ENCODE data around the gene DSN1.

The DSN1 gene

DNA sequence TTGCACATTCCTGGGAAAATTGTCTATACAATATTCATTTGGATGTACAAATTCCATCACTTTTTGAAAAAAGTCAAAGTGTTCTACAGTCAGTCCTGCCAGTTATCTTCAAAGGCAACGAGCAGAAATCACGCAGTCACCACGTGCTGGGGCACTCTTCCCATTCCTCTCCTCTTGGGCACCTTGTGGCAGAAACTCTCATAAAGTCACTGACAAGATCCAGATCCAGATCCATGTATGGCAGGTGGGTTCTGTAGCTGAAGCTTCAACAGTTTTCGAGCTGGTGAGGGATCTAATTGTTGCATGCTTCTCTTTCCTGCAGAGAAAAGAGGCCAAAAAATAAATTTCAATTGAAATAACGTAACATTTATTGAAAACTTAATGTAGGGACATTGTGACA is 21.0 kb downstream of the DSN1 start:
- no peak for FAIRE-seq

DNA sequence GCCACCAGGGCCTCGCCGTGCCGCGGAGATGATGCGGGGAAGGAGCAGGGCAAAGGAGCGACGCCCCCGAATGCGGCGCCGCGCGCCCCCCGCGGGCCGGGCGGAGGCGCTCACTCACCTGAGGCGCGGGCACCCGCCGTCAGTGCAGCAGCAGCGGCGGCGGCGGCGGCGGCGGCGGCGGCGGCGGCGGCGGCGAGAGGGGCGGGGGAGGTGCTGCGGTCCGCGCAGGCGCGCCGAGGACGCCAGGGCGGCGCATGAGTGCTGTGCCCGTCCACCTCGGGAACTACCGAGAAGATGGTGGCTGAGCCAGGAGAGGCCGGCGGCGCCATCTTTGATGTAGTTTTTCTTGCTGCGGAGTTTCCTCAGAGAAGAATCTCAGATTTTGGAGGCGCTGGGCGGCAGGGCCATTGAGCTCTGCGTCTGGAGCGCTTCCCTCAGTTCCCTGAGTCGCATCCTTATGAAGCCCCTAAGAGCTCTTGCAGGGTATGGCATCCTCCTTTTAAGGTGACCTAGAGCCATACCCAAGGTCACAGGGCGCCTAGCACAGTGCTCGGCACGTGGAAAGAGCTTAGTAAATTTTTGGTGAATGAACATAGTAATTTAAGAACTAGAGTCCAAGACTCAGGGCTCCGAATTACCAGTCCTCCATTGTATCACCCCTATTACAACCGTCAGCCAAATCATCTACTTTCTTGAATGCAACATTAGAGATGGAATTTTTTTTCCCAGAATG is 27.5 kb downstream of the DSN1 start, which contains the start of gene NDRG3:
Gene NDRG3, minus strand, starts transcription at position 164 of the 733 bp plus-strand sequence. CDS start 24,355 bp downstream, outside the sequence.
- no peak for FAIRE-seq

DNA sequence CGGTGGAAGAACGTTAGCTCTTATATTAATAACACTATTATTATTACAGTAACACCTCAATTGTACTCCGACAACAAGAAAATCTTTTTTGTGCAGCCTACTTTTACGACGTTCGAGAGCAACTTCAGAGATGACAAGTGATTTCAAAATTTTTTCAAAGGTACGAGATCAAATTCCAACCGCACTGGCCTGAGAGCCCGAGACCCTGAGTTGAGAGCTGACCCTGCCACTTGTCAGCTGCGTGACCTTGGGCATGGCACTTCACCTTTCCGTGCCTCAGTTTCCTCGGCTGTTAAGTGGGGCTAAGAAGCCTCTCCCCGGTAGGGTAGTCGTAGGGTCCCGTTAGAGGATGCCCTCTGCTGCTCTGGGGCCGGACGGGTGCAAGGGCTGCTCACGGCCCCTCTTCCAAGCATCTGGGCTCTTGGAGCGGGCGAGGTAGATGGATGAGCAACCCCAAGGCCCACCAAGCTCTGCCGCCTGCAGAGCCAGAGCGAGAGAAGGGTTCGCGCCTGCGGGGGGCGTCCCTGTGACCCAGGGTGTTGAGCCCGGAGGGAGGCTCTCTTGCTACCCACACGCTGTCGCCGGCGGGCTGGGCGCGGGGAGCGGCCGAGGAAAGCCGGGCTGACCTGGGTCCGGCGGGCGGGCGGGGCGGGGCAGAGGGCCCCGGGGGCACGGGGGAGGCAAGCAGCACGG is 28.2 kb downstream of the DSN1 start:
- no peak for FAIRE-seq

DNA sequence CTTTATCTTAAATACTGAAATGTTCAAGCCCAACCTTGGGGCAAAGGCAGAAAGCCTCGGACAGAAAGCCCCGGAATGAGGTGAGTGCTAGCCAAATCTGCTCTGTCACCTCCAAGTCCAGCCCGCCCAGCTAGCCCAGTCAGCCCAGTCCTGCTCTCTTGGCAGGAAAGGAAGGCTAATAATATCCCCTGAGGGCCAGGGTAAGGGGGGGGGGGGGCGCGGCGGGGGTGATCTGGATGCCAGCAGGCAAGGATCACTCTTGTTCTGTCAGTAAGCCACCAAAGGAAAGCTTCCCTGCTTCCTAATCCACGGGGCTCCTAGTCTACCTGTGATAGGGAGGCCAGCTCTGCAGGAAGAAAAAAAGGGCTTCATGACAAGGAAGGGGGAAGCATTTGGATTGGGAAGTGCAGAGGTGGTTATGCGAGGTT is 28.8 kb downstream of the DSN1 start:
- FAIRE-seq, result no peak

DNA sequence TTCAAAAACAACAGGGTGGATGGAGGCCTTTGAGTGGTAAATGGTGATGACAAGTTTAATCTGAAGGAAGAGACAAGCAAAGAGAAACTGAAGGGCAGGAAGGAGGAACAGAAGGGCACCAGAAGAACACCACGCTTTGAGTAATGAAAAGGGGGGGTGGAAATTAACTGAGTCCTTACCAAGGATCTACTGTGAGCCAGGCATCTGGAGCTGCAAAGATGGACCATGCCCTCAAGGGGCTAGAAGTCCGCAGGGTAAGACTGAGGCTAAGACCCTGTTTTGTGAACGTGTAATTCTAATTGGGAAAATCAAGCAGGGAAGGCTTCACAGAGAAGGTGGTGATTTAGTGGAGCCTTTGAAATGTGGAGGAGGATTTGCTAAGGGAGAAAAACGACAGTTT is 29.3 kb downstream of the DSN1 start:
- FAIRE-seq, result no peak

DNA sequence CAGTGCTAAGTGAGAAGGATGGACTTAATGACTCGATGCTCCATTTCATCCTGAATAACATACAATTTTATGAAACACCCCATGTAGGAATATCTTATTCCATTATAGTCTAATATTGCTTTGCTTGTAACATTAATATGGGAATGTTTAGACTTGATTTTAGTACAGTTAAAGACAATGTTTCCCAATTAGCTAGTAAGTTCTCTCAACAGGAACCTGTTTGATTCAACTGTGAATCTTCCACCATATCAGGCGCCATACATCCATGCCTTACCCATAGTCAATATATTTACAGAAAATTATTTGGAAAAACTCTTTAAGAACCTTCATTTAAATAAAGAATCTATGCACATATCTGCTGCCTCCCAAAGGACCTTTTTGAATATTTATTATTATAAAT is 31.0 kb downstream of the DSN1 start:
- no peak for FAIRE-seq

DNA sequence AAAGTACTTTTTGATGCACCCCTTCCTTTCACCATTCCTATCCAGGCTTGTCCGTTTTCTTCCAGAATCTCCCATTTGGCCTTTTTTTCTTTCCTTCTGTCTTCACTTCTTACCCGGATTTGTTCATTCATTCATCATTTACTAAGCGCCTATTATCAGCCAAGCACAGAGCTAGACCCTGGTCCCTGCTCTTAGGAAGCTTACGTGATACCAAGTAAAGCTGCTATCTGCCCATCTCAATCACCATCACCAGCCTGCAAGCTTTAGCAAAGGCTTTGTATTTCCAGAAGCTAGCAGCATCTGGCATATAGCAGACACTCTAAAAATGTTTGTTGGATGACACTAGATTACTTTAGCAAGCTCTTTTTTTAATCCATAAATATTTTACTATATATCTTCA is 32.5 kb downstream of the DSN1 start:
- FAIRE-seq, result no peak

DNA sequence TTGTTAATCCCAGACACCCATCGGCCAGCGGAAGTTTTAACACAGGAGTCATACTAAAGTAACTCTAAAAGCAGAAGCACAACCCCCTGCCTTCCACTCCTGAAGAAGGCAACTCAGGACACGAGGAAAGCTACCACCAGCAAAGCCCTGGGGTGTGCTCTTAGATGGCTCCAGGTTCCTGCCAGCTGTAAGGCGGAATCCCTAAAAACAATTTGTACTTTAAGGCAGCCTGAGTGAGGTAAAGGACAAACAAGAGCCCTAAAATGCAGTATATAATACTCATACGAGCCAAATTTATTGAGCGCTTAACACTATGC is 36.4 kb downstream of the DSN1 start:
- no peak for FAIRE-seq

DNA sequence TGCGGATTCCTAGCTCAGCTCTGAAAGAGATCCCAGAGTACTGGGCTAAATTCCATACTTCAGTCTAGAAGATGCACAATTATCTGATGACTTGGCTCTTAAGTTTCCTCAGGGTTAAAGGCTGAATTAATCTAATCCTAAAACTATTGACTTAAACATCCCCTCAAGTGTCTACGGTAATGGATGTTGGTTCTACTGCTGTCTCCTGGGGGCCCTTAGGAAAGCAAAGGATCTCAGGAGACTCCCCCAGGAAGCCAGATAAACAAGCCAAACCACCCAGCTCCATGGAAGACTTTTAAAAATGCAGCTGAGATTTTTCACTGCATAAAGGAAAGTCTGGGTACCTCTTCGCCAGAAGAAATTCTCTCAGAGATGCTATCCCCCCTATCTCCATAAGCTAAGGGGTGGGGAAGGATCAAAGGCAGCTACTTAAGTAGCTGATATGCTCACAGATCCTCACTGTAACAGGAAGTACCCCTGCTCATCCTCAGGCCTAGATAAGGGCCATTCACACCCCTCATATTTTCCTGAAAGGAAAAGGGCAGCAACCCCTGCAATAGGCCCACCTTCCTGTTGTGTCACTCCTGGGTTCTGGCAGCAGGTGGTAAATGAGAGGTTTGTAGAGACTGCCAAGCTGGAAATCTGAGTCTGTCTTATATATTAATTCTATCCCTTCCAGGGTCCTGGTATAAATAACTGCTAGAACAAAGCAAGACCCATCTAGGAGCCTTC is 36.9 kb downstream of the DSN1 start:
- FAIRE-seq, result no peak

DNA sequence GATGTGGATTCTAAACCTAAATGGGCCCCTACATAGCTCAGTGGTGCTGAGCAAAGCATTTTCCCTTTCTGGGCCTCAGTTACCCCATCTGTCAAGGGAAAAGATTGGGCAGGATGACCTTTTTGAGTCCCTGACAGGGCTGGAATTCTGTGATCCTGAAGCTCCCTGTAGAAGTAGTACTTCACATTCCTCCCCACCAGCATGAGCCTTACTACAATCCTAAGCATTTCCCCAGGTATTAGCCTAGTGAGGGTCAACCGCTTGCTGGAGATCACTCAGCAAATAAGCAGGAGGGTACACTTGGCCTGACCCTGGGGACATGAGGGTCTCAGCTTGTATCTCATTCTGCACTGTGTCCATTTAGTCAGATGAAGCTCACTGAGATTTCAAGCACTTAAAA is 41.1 kb downstream of the DSN1 start:
- no peak for FAIRE-seq

DNA sequence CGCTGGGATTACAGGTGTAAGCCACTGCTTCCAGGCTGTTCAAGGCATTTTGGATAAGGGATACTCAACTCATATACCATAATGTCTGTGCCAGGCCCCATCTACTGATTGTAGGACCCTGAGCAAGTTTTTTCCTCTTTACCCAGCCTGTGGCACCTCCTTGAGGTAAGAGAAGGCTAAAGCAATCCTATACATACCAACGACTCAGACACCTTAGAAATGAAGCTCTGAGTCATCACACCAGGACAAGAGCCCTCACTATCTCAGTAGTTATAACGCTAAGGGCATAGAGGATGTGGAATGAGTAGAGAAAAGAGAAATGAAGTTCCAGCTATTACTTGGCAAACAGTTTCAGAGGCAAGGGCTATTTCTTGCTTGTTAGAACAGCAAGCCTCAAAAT is 44.6 kb downstream of the DSN1 start:
- FAIRE-seq, result no peak

DNA sequence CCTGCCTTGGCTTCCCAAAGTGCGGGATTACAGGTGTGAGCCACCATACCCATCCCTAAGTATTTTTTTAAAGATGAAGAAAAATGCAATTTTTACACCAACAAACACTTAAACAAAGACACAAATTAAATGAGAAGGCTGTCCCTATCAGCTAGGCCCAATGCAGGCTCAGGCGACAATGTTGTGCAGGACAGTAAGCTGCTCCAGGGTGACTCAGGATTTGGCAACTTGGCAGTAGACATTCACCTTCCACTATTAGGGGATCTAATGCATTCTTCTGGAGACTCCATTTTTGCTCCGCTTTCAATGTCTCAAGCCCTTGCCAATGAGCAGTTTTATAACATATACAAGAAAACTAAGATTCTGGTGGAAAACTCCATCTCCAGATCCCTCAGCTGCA is 47.4 kb downstream of the DSN1 start:
- no peak for FAIRE-seq

DNA sequence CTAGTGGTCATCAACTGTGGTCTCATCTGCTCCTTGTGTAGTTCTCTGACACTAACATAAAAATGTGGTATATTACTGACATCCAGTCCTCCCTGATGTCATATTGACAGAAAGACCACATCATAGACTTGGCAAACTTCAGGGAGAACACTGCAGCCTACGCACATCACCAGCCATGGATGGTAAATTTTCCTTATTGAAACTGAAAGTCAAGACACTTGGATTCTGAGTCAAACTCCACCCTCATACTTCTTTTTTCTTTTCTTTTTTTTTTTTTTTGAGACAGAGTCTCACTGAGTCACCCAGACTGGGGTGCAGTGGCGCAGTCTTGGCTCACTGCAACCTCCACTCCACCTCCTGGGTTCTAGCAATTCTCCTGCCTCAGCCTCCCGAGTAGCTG is 53.1 kb downstream of the DSN1 start:
- no peak for FAIRE-seq

DNA sequence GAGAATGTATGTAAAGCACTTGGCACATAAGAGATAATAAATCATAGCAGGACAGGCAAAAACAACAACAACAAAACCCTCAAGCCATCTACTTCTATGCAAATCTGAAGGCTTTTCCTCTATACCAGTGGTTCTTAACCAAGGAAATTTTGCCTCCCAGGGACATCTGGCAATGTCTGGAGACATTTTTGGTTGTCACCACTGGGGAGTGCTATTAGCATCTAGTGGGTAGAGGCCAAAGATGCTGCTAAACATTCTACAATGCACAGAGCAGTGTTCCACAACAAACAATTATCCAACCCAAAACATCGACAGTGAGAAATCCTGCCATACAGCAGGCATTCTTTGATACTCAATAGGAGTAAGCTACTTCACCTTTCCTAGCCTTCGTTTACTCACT is 55.9 kb downstream of the DSN1 start:
- FAIRE-seq, result no peak

DNA sequence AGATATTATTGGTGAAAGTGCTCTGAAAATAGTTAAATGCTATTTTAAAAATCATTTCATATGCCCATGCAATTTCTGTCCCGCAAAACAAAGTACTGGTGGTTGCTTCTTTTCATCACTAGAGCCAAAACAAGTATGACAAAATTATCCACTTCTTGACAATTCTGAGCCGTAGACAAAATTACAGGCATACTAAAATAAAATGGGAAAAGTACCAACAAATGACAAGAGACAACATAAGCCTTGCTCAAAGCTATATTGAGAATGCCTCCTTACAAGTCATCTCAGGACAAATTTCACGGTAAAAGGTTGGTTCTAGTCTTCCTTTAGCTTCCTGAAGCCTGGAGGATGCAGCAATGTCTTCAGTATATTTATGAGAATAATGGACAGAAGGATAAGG is 56.5 kb downstream of the DSN1 start:
- no peak for FAIRE-seq

DNA sequence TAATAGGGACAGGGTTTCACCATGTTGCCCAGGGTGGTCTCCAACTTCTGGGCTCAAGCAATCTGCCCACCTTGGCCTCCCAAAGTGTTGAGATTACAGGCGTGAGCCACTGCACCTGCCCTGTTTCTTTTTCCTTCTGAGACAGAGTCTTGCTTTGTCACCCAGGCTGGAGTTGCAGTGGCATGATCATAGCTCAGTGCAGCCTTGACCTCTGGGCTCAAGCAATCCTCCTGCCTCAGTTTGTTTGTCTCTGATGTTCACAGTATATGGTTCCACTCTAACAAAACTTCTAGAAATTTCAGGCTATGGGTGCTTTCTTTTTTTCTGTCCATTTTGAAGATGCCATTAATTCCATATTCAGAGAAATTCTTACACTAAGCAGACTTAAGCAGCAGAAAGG is 60.8 kb downstream of the DSN1 start:
- no peak for FAIRE-seq

DNA sequence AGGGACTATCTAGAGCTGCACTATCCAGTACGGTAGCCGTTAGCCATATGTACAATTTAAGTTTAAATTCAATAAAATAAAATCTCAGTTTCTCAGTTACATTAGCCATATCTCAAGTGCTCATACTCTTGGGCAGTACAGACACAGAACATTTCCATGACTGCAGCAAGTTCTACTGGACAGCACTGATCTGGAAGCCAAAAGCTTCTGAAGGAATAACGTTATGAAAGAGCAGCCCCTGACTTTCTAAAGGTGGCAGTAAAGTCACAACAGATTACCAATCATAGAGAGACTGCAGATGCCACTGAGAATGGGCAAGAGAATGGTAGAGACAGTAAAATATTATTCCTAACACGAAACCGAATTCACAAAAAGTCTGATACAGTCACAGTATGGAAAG is 64.4 kb downstream of the DSN1 start:
- FAIRE-seq, result no peak

DNA sequence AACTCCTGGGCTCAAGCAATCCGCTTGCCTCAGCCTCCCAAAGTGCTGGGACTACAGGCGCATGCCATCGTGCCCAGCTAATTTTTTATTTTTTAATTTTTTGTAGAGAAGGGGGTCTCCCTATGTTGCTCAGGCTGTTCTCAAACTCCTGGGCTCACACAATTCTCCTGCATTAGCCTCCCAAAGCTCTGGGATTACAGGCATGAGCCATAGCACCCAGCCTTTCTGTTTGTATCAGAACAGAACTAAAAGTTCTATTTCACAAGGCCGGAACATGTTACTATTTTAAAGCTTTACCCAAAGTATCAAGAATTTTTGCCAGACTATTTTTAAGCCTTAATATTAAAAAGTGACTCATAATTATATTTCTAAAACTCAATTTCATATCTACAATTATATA is 70.0 kb downstream of the DSN1 start:
- no peak for FAIRE-seq
